ENCODE measurements around the gene SLCO1B3.

SLCO1B3 gene

DNA sequence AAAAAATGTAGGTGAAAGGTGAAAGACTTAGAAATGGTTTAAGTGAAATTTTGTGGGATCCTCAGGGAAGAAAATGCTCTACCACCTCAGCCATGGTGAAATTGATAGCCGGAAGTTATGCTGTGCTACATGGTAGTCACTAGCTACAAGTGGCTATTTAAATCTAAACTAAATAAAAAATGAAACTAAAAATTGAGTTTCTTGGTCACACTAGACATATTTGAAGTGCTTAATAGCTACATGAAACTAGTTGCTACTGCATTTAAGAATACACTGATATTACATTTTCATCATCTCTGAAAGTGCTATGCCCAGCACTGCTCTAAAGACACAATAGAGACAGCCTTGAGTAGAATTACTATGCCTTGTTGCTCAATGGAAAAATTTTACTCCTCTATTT lies 10.3 kb upstream of the SLCO1B3 start:
- DNase-seq (ENCODE audit: extremely low read depth, low read depth) = no peak
- TF ChIP-seq, protein P1, sequence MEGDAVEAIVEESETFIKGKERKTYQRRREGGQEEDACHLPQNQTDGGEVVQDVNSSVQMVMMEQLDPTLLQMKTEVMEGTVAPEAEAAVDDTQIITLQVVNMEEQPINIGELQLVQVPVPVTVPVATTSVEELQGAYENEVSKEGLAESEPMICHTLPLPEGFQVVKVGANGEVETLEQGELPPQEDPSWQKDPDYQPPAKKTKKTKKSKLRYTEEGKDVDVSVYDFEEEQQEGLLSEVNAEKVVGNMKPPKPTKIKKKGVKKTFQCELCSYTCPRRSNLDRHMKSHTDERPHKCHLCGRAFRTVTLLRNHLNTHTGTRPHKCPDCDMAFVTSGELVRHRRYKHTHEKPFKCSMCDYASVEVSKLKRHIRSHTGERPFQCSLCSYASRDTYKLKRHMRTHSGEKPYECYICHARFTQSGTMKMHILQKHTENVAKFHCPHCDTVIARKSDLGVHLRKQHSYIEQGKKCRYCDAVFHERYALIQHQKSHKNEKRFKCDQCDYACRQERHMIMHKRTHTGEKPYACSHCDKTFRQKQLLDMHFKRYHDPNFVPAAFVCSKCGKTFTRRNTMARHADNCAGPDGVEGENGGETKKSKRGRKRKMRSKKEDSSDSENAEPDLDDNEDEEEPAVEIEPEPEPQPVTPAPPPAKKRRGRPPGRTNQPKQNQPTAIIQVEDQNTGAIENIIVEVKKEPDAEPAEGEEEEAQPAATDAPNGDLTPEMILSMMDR (IDR thresholded peaks at IDR 0.05; ENCODE audit: low read depth, low read length, missing control alignments) = no peak
- H3K4me3 ChIP-seq (replicated peaks; ENCODE audit: low read depth, low read length) = no peak overlapping the region

DNA sequence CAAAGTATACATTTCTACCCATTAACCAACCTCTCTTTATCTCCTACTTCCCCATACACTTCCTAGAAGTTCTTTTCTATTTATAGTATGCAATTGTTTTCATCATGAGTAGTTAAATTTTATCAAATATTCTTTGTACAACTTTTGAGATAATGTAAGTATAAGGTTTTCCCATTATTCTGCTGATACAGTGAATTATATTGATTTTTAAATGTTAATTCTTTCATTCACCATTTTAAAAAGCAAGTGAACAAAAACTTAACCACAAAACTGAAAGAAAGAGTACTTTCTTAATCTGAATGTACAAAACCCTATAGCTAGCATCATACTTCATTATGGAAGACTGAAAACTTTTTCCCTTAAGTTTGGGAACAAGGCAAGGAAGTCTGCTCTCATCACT lies 9.5 kb upstream of the SLCO1B3 start:
- TF ChIP-seq, protein P1 (IDR thresholded peaks at IDR 0.05; ENCODE audit: low read depth, low read length, missing control alignments) = no peak
- H3K4me3 ChIP-seq (replicated peaks; ENCODE audit: low read depth, low read length) = no peak overlapping the region
- DNase-seq (ENCODE audit: extremely low read depth, low read depth) = no peak

DNA sequence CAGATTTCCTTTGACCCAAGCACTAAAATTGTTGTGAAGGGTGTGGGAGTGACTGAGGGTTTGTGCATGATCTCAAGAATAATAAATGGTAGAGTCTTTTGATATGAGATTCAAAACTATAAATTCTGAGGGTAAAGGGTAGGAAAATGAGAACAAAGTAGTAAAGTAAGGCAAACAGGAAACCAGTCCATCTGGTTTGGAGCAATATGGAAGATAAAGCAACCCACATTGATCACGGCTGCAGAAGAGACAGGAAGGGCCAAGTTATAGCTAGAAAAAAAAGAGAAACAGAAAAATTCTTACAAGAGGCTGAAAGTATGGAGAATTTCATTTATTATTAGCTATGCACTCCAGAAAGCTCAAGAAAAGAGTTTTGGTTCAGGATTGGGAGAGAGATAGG lies 4.6 kb upstream of the SLCO1B3 start:
- no peak overlapping the region for H3K4me3 ChIP-seq (replicated peaks; ENCODE audit: low read depth, low read length)
- no peak for DNase-seq (ENCODE audit: extremely low read depth, low read depth)
- TF ChIP-seq, protein P1 (IDR thresholded peaks at IDR 0.05; ENCODE audit: low read depth, low read length, missing control alignments) = no peak

DNA sequence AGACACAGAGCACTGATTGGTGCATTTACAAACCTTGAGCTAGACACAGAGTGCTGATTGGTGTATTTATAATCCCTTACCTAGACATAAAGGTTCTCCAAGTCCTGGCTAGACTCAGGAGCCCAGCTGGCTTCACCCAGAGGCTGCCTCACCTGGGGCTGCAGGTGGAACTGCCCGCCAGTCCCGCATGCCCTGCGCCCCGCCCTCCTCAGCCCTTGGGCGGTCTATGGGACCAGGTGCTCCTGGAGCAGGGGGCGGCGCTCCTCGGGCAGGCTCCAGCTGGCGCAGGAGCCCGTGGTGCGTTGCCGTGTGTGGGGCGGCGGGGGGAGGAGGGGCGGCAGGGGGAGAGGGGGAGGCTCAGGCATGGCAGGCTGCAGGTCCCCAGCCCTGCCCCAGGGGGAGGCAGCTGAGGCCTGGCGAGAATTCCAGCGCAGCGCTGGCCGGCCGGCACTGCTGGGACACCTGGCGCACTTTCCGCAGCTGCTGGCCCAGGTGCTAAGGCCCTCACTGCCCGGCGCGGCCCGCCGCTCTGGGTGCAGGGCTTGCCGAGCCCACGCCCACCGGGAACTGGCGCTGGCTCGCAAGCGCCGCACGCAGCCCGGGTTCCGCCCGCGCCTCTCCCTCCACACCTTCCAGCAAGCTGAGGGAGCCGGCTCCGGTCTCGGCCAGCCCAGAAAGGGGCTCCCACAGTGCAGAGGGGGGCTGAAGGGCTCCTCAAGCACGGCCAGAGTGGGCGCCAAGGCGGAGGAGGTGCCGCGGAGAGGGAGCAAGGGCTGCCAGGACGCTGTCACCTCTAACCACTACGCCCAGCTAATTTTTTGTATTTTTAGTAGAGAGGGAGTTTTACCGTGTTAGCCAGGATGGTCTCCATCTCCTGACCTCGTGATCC lies 3.1 kb upstream of the SLCO1B3 start:
- DNase-seq (ENCODE audit: extremely low read depth, low read depth) = no peak

DNA sequence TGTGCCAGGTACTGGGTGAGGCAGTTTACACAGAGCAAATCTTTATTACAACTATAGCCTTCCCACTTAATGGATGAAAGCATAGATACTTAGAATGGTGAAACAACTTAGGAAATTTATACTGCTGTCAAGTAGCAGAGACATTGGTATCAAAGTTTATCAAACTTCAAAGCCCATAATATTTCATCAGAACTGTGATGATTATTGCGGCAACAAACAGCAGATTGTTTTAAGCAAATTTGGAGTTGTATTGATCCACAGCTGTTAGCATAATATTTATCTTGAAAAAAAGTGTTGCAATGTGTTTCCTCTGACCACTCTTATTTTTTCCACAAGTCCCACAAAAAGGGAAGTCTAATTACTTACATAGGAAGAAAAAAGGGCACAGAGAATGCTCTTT lies 2.0 kb upstream of the SLCO1B3 start:
- no peak overlapping the region for H3K4me3 ChIP-seq (replicated peaks; ENCODE audit: low read depth, low read length)
- no peak for DNase-seq (ENCODE audit: extremely low read depth, low read depth)
- TF ChIP-seq, protein P1 (IDR thresholded peaks at IDR 0.05; ENCODE audit: low read depth, low read length, missing control alignments) = no peak

More for the DNA sequence above, 3.1 kb upstream of the SLCO1B3 start:
- H3K4me3 ChIP-seq (replicated peaks; ENCODE audit: low read depth, low read length) = no peak overlapping the region
- TF ChIP-seq, protein P1 (IDR thresholded peaks at IDR 0.05; ENCODE audit: low read depth, low read length, missing control alignments) = no peak

DNA sequence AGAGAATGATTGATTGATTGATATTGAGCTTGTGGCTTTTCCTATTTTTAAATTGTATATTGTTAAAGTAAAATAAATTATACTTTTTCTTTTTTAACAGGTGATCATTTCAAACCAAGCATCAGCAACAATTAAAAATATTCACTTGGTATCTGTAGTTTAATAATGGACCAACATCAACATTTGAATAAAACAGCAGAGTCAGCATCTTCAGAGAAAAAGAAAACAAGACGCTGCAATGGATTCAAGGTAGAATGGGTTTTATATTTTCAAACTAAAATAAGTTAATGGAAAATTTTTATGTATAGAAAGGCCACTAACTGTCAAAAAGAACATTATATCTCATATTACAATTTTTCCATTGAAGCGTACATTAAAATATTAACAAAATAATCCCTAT lies 5.1 kb downstream of the SLCO1B3 start:
- H3K4me3 ChIP-seq (replicated peaks; ENCODE audit: low read depth, low read length) = no peak overlapping the region
- TF ChIP-seq, protein P1 (IDR thresholded peaks at IDR 0.05; ENCODE audit: low read depth, low read length, missing control alignments) = no peak
- DNase-seq (ENCODE audit: extremely low read depth, low read depth) = no peak
